ENCODE measurements around the gene AP1S1.

The AP1S1 gene

GRCh38 chr7:101172005-101172853 lies 18.0 kb downstream of the AP1S1 start:
- Histone ChIP-seq H3K9me3 (ENCODE audit: control insufficient read depth, insufficient read depth, low read length) (no peaks in the 10 kb centered on the region), H3K4me1 (ENCODE audit: control insufficient read depth, low read length) (peaks cover 31% of the 10 kb centered on the region), H3K9me2 (replicated peaks; ENCODE audit: control insufficient read depth, low read length) (no peaks in the 10 kb centered on the region), H3K36me3 (ENCODE audit: control insufficient read depth, low read length) (no peaks in the 10 kb centered on the region), H3K27ac (ENCODE audit: low read depth, low read length) (no peak overlapping the region), H3K4me3 (ENCODE audit: low read length) (no peak overlapping the region), H3F3A (ENCODE audit: control insufficient read depth, insufficient read depth) (peaks cover 3% of the 10 kb centered on the region; the same call in 1 of the 2 replicates), H3K27me3 (ENCODE audit: control insufficient read depth, low read length) (peaks cover 76% of the 10 kb centered on the region), H3K79me2 (ENCODE audit: control insufficient read depth, low read length) (no peaks in the 10 kb centered on the region), H3K4me2 (ENCODE audit: low read length) (no peak overlapping the region), H4K20me1 (ENCODE audit: control insufficient read depth, insufficient read depth, low read depth, low read length) (peaks cover 14% of the 10 kb centered on the region; the same call in 1 of the 2 replicates)
- no peak for TF ChIP-seq EZH2phosphoT487 (IDR thresholded peaks at IDR 0.05; ENCODE audit: borderline replicate concordance, low read length)
- TF ChIP-seq, protein P1, sequence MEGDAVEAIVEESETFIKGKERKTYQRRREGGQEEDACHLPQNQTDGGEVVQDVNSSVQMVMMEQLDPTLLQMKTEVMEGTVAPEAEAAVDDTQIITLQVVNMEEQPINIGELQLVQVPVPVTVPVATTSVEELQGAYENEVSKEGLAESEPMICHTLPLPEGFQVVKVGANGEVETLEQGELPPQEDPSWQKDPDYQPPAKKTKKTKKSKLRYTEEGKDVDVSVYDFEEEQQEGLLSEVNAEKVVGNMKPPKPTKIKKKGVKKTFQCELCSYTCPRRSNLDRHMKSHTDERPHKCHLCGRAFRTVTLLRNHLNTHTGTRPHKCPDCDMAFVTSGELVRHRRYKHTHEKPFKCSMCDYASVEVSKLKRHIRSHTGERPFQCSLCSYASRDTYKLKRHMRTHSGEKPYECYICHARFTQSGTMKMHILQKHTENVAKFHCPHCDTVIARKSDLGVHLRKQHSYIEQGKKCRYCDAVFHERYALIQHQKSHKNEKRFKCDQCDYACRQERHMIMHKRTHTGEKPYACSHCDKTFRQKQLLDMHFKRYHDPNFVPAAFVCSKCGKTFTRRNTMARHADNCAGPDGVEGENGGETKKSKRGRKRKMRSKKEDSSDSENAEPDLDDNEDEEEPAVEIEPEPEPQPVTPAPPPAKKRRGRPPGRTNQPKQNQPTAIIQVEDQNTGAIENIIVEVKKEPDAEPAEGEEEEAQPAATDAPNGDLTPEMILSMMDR (IDR thresholded peaks at IDR 0.05; ENCODE audit: low read depth, low read length, poor library complexity, severe bottlenecking): no peak

GRCh38 chr7:101172854-101173751 lies 18.8 kb downstream of the AP1S1 start:
- Histone ChIP-seq H3K4me2 (ENCODE audit: low read length) (no peak overlapping the region), H3K4me3 (ENCODE audit: low read length) (no peak overlapping the region), H3F3A (ENCODE audit: control insufficient read depth, insufficient read depth) (peaks cover 3% of the 10 kb centered on the region; the same call in 1 of the 2 replicates), H3K9me2 (replicated peaks; ENCODE audit: control insufficient read depth, low read length) (no peaks in the 10 kb centered on the region), H4K20me1 (ENCODE audit: control insufficient read depth, insufficient read depth, low read depth, low read length) (0 out of 2 replicates have a peak, but pooled peaks cover 9% of the 10 kb centered on the region), H3K79me2 (ENCODE audit: control insufficient read depth, low read length) (no peaks in the 10 kb centered on the region), H3K36me3 (ENCODE audit: control insufficient read depth, low read length) (no peaks in the 10 kb centered on the region), H3K27me3 (ENCODE audit: control insufficient read depth, low read length) (peaks cover 76% of the 10 kb centered on the region), H3K9me3 (ENCODE audit: control insufficient read depth, insufficient read depth, low read length) (no peaks in the 10 kb centered on the region), H3K4me1 (ENCODE audit: control insufficient read depth, low read length) (peaks cover 26% of the 10 kb centered on the region), H3K27ac (ENCODE audit: low read depth, low read length) (no peak overlapping the region)
- no peak for TF ChIP-seq EZH2phosphoT487 (IDR thresholded peaks at IDR 0.05; ENCODE audit: borderline replicate concordance, low read length)
- TF ChIP-seq, protein P1 (IDR thresholded peaks at IDR 0.05; ENCODE audit: low read depth, low read length, poor library complexity, severe bottlenecking): no peak

DNA sequence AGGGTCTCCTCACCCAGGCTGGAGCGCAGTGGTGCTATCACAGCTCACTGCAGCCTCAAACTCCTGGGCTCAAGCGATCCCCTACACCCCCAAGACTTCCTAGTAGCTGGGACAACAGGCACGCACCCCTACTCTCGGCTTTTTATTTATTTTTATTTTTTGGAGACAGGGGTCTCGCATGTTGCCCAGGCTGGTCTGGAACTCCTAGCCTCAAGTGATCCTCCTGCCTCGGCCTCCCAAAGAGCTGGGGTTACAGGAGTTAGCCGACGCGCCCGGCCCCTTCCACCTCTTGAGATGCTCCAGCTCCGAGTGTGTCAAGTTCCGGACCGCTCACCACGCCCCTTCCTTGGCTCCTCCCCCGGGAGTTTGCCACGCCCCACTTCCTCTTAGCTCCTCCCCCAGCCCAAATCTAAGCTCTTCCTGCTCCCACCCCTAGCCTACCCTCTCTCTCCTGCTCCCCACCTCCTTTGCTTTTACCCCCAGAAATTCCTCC lies 19.5 kb downstream of the AP1S1 start:
- H4K20me1 ChIP-seq (ENCODE audit: control insufficient read depth, insufficient read depth, low read depth, low read length): 0 out of 2 replicates have a peak, but pooled peaks cover 6% of the 10 kb centered on the region
- no peaks in the 10 kb centered on the region for H3K79me2 ChIP-seq (ENCODE audit: control insufficient read depth, low read length)
- peaks cover 72% of the 10 kb centered on the region for H3K27me3 ChIP-seq (ENCODE audit: control insufficient read depth, low read length)
- H3K27ac ChIP-seq (ENCODE audit: low read depth, low read length): no peak overlapping the region
- H3K4me3 ChIP-seq (ENCODE audit: low read length): 0 out of 2 replicates have a peak overlapping the region, but pooled peaks have one; percentile 17
- no peaks in the 10 kb centered on the region for H3K36me3 ChIP-seq (ENCODE audit: control insufficient read depth, low read length)
- no peaks in the 10 kb centered on the region for H3K9me3 ChIP-seq (ENCODE audit: control insufficient read depth, insufficient read depth, low read length)
- H3K4me1 ChIP-seq (ENCODE audit: control insufficient read depth, low read length): peaks cover 26% of the 10 kb centered on the region
- peak overlapping the region; percentile 48 for H3K4me2 ChIP-seq (ENCODE audit: low read length)
- peaks cover 3% of the 10 kb centered on the region; the same call in 1 of the 2 replicates for H3F3A ChIP-seq (ENCODE audit: control insufficient read depth, insufficient read depth)
- H3K9me2 ChIP-seq (replicated peaks; ENCODE audit: control insufficient read depth, low read length): no peaks in the 10 kb centered on the region
- TF ChIP-seq, protein P1 (IDR thresholded peaks at IDR 0.05; ENCODE audit: low read depth, low read length, poor library complexity, severe bottlenecking): no peak

All from DOHH2 (cell line).